D341Med (cell line): ENCODE measurements around the gene AKR1C4.
"Not testable (repeated sequence)": the region's sequence is repeated elsewhere in the genome, so short reads cannot be mapped to it uniquely, and the experiment has no call there.

ENCODE experiments used
- DNase-seq: peaks from one replicate; pipeline ENCODE4 v3.0.0; 2012; ENCODE audit warnings: low spot score

Gene AKR1C4

DNA sequence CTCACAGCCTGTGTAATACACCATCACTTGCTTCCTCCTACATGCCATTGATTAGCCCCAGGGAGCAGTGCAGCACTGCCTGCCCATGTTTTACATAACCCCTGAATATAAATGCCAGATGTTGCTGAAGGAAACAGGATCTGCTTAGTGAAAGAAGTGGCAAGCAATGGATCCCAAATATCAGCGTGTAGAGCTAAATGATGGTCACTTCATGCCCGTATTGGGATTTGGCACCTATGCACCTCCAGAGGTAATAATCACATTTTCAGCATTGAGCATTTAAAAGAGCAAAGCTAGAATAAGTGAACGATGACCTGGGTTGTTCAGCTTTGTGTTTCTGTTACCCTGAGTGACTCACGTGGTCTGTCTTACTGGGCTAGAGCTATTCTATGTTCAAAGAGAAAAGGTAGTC is at the start of gene AKR1C4:
TSS of gene AKR1C4 (plus strand) at position 136 of the 412 bp plus-strand sequence. CDS start at position 167, 31 bp downstream.
- DNase-seq = no peak

DNA sequence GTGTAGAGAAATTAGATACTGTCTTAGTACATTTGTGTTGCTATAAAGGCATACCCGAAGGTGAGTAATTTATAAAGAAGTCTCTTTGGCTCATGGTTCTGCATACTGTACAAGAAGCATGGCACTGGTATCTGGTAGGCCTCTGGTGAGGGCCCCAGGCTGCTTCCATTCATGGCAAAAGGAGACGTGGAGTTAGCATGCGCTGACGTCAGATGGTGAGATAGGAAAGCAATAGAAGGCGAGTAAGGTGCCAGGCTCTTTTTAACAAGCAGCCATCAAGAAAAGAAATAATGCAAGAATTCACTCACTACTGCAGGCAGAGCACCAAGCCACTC is 49.8 kb upstream of the AKR1C4 start:
- DNase-seq = no peak

- DNase-seq = no peak
Observed at GRCh38 chr10:5147255-5147980, 49.2 kb upstream of the AKR1C4 start.

- no peak for DNase-seq
Observed at GRCh38 chr10:5147981-5148677, 48.5 kb upstream of the AKR1C4 start.

DNA sequence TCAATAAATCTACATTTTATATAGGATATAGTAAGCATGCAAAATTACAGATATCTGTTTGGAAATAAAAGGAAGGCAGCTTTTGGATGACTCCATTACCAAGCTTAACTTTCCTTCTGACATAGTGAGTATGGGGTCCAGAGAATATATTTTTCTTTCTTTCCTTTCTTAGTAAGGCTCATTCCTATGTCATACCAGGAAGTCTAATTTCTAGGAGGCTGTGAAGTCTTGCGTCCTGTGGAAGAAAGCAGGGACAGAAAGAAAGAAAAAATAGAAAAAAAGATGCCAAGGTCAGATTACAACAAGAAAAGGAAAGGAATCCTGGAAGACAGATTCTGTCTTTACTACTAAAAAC is 48.0 kb upstream of the AKR1C4 start:
- DNase-seq = no peak

GRCh38 chr10:5151076-5151475 is 45.6 kb upstream of the AKR1C4 start:
- no peak for DNase-seq

DNA sequence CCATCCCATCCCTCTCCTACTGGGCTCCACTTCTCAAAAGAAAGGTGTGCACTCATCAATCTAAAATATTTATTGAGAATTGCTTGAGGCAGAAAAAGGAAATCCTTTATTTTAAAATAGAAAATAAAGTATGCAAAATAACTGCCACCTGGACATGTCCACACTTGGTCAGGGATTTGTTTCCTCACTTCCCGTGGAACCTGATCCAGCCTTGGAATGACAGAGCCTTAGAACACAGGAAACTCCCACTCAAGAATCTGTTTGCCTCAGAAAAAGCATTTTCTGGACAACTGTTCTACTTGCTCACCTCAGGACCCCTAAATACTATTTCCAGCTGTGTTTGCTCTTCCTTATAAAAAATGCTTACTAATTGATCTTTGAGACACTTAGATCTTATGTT is 40.7 kb upstream of the AKR1C4 start:
- DNase-seq = no peak

GRCh38 chr10:5157501-5157900 is 39.1 kb upstream of the AKR1C4 start:
- no peak for DNase-seq

- DNase-seq = no peak
Observed at GRCh38 chr10:5159126-5159525, 37.5 kb upstream of the AKR1C4 start.

- DNase-seq = no peak
Observed at GRCh38 chr10:5163487-5163886, 33.1 kb upstream of the AKR1C4 start.

DNA sequence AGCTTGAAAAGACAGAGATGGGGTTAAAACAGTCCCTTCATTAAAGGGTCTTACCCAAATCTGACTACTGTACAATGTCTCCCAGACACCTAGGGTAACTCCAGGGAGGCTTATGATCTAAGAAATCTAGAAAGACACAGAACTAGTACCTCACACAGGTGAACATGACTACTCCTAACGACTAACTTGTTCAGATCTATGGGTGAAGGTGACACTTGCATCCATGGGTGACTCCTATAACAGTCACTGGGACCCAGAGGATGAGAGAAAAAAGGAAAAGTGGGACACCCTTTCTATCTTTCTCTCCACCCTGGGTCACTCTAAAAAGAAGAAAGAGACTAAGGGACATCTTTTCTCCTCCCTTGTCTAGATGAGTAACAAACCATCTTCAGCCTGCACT is 30.9 kb upstream of the AKR1C4 start:
- no peak for DNase-seq

GRCh38 chr10:5168897-5169420 is 27.7 kb upstream of the AKR1C4 start:
- no peak for DNase-seq

DNA sequence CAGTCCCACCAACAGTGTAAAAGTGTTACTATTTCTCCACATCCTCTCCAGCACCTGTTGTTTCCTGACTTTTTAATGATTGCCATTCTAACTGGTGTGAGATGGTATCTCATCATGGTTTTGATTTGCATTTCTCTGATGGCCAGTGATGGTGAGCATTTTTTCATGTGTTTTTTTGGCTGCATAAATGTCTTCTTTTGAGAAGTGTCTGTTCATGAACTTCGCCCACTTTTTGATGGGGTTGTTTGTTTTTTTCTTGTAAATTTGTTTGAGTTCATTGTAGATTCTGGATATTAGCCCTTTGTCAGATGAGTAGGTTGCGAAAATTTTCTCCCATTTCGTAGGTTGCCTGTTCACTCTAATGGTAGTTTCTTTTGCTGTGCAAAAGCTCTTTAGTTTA is 21.1 kb upstream of the AKR1C4 start:
- not testable (repeated sequence) for DNase-seq

DNA sequence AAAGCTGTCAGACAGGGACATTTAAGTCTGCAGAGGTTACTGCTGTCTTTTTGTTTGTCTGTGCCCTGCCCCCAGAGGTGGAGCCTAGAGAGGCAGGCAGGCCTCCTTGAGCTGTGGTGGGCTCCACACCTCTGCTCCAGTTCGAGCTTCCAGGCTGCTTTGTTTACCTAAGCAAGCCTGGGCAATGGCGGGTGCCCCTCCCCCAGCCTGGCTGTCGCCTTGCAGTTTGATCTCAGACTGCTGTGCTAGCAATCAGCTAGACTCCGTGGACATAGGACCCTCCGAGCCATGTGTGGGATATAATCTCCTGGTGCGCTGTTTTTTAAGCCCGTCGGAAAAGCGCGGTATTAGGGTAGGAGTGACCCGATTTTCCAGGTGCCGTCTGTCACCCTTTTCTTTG is 16.1 kb upstream of the AKR1C4 start:
- DNase-seq = not testable (repeated sequence)

GRCh38 chr10:5183923-5184322 is 12.7 kb upstream of the AKR1C4 start:
- DNase-seq = no peak

GRCh38 chr10:5184987-5185775 is 11.5 kb upstream of the AKR1C4 start, which contains the start of gene AKR1C8:
Gene AKR1C8 (minus strand): TSS chr10:5185150. CDS start chr10:5185104, 46 bp downstream.
- DNase-seq = no peak

DNA sequence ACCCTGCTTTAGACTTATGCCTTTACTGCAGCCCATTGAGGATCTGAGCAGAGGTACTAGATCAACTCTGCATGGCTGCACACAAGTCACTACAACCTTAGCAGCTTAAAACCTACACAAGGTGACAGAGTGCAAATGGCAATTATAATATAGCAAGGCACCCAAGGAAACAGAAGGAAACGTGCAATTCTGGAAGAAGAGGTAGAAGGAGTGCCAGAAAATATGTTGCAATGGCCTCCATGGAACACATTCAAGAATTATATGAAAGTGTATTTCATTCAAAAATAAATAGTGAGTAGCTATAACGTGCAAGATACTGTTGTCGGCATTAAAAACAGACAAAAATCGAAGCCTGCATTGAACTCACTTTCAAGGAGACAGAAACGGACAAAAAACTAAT is 8.8 kb upstream of the AKR1C4 start:
- no peak for DNase-seq

DNA sequence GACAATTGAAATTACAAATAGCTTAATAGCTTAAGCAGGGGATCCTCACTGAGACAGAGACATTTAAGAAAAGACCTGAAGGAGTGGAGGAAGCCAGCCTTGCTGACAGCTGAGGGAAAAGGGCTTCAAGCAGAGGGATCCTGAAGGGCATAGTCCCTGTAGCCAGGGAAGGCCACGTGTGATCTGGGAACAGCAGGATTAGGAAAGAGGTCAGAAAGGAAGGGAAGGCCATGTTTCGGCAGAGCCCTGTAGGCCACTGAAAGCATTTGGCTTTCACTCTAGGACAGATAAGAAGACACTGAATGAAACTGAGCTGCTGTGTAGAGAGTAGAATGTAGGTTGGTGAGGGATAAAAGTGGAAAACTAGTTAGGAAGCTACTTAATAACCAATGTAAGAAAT is 8.3 kb upstream of the AKR1C4 start:
- DNase-seq = no peak

DNA sequence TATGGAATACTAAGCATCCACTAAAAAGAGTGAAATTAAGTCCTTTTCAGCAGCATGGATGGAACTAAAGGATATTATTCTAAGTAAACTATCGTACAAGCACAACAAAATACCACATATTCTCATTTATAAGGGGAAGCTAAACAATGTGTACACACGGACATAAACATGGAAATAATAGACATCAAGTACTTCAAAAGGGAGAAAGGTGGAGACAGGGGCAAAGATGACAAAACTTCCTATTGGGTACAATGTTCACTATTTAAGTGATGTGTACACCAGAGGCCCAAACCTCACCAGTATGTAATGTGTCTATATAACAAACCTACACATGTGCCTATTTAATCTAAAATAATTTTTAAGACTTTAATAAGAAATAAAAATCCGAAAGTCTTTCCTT is 2.2 kb upstream of the AKR1C4 start:
- DNase-seq = no peak

- DNase-seq = no peak
Observed at GRCh38 chr10:5195727-5196374, 786 bp upstream of the AKR1C4 start.

GRCh38 chr10:5198386-5198785 is 1.7 kb downstream of the AKR1C4 start:
- DNase-seq = no peak

GRCh38 chr10:5199398-5199797 is 2.8 kb downstream of the AKR1C4 start:
- no peak for DNase-seq
